C4-2B (cell line): Measurements from ENCODE around the gene BID.

Experiments used
- ZFX ChIP-seq: fragments of 450-650 bp; IDR thresholded peaks from 2 replicates; pipeline ENCODE4 v1.6.1; 2017
- TF ChIP-seq, protein P1 (sequence below): fragments of 450-650 bp; conservative IDR thresholded peaks from 2 replicates; pipeline ENCODE4 v1.5.1; 2017; ENCODE audit warnings: mild to moderate bottlenecking

DNA sequence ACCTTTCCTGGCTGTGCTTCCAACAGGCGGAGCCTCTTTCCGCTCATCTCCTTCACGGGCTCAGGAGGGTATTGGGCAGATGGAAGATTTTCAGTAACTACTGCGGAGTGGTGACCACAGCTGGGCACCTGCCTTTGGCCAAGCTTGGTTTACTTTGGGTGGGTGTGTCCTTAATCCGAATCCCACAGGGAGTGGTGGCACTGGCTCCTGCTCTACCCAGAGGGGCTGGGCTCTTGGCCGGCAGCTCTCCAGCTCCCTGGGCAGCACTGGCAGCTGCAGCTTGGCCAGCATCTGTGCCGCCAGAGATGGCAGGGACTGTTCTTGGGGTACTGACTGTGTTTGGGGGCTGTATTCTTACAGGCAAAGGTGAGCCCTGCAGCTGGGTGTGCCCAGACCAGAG is 29.8 kb downstream of the BID start:
- TF ChIP-seq, protein P1, sequence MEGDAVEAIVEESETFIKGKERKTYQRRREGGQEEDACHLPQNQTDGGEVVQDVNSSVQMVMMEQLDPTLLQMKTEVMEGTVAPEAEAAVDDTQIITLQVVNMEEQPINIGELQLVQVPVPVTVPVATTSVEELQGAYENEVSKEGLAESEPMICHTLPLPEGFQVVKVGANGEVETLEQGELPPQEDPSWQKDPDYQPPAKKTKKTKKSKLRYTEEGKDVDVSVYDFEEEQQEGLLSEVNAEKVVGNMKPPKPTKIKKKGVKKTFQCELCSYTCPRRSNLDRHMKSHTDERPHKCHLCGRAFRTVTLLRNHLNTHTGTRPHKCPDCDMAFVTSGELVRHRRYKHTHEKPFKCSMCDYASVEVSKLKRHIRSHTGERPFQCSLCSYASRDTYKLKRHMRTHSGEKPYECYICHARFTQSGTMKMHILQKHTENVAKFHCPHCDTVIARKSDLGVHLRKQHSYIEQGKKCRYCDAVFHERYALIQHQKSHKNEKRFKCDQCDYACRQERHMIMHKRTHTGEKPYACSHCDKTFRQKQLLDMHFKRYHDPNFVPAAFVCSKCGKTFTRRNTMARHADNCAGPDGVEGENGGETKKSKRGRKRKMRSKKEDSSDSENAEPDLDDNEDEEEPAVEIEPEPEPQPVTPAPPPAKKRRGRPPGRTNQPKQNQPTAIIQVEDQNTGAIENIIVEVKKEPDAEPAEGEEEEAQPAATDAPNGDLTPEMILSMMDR = no peak
- no peak for TF ChIP-seq ZFX
